D721Med (cell line): ENCODE results near the gene COG3.

Experiments
- DNase-seq: peaks from one replicate; pipeline ENCODE4 v3.0.0; 2011; ENCODE audit warnings: low spot score; ENCODE audit not compliant: insufficient read length
- FAIRE-seq: peaks from 2 replicates; lab custom pipeline; 2011; peaks lifted over from hg19 to GRCh38; lab: Jason Lieb, UNC
- TF ChIP-seq, protein P1 (sequence below): IDR thresholded peaks from 2 replicates; pipeline ENCODE4 v1.5.1; 2012; ENCODE audit warnings: mild to moderate bottlenecking, control low read depth; ENCODE audit not compliant: insufficient read depth; ENCODE audit errors: missing control alignments

Gene COG3

DNA sequence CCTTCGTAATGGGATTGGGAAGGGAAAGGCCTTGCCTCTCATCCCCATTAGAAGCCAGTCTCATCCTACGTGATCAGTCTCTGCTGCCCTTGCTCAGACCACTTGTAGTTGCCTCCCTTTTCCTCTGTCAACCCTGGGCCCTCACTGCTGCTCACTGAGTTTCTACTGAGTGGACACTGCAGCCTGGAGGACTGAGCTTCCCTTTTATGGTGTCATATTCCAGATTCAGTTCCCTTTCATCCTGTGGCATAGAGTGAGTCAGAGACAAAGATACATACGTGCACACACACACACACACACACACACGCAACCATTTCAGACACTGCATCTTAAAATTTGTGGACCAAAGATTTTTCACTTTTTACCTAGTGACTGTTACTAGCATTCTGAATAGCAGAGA is 56.6 kb downstream of the COG3 start:
- no peak for DNase-seq
- FAIRE-seq: no peak
- TF ChIP-seq, protein P1, sequence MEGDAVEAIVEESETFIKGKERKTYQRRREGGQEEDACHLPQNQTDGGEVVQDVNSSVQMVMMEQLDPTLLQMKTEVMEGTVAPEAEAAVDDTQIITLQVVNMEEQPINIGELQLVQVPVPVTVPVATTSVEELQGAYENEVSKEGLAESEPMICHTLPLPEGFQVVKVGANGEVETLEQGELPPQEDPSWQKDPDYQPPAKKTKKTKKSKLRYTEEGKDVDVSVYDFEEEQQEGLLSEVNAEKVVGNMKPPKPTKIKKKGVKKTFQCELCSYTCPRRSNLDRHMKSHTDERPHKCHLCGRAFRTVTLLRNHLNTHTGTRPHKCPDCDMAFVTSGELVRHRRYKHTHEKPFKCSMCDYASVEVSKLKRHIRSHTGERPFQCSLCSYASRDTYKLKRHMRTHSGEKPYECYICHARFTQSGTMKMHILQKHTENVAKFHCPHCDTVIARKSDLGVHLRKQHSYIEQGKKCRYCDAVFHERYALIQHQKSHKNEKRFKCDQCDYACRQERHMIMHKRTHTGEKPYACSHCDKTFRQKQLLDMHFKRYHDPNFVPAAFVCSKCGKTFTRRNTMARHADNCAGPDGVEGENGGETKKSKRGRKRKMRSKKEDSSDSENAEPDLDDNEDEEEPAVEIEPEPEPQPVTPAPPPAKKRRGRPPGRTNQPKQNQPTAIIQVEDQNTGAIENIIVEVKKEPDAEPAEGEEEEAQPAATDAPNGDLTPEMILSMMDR: no peak

DNA sequence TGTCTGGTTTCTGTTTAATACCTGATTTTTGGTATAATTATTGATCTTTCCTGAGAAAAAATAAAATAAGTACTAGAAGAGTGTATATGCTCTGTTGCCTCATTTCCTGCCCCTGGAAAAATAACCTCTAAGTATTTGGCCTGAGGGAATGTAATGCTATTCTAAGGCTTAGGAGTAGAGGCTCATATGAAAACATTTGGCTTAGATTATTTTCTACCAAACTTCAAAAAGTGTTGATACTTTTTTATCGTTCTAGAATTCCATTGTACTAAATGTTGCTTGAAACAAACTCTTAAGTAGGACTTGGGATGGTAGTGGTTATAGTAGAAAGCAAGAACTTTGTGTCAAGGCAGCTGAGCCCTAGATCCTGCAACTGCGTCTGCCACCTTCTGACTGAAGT is 57.8 kb downstream of the COG3 start:
- TF ChIP-seq, protein P1: no peak
- DNase-seq (no peak), FAIRE-seq (no peak)

DNA sequence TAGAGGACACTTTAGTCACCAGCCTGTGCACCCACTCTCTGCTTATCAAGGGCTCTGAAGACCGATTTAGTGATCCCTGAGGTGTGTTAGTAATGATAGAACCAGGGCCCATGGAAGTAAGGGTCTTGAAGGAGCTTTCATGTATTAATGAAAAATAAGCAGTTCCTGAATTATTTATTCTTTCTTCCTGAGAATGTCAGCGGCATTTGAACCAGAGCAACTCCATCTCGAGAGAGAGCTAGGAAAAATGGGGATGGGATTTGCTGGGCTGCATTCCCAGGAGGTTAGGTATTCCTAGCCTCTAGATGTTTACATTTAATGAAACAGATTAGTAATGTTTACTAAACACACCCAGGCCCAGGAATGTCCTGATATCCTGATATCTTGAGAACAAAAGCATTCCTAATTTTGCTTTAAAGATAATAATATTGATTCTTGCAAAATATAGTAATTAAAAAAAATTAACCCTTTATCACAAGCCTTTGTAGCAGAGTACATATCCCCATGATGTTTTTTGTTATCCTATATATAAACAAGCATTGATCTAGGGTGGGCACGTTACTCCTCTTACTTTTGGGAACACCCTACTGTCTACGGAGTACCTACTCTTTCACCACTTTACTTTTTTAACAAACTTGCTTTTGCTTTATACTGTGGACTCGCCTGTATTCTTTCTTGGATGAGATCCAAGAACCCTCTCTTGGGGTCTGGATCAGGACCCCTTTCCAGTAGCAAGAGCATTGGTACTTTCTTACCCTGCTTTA is 63.1 kb downstream of the COG3 start:
- DNase-seq (no peak), FAIRE-seq (no peak)
- TF ChIP-seq, protein P1: no peak

DNA sequence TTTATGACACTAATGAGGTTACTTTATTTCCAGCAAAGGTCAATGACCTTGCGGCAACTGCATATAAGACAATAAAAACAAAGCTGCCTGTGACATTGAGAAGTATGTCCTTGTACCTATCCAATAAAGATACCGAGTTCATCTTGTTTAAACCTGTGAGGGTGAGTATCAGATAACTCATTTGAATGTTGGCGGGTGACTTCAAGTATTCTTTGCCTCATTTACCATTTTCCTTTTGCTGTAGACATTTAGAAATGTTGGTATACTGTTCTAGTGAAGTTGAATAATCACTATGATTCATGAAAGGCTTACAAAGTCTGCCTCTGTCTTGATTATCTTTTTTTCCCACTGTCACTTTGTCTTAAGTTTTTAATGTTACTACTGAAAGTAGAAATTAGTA is 65.0 kb downstream of the COG3 start:
- TF ChIP-seq, protein P1: no peak
- FAIRE-seq (no peak), DNase-seq (no peak)

DNA sequence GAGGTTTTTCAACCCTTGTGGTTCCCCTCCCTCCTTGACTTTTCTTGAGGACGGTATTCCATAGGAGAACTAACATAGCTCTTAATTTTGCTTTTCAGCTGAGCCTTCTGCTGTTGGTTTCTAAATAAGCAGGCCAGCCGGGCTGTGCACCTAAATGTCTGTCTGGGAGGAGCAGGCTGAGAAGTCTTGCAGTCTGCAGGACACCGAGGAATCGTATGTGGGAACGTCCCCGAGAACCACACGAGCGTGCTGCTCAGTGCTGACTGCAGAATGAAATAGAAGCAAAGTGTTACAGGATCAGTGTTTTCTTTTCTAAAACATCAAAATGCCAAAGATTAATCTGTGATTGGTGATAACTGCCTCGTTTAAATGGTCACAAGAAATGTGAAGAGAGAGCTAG is 69.9 kb downstream of the COG3 start:
- TF ChIP-seq, protein P1: no peak
- DNase-seq (no peak), FAIRE-seq (no peak)

DNA sequence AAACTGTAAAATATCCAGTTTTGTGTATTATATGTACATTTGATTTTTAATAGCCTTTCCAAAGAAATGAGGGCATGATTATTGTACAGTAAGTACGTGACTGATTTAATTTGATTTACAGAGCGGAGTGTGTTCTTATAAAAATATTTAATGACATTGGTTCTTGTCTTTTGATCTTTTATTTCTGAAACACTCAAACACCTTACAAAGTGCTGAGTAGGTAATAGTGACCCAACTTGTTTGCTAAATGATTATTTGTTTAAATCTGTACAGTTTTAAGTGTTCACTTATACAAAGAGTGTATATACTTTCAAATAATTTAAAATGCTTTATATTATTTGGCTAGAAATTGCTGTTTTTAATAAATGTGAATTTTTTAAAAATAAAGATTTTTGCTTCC is 71.5 kb downstream of the COG3 start:
- TF ChIP-seq, protein P1: no peak
- DNase-seq: no peak
- no peak for FAIRE-seq

DNA sequence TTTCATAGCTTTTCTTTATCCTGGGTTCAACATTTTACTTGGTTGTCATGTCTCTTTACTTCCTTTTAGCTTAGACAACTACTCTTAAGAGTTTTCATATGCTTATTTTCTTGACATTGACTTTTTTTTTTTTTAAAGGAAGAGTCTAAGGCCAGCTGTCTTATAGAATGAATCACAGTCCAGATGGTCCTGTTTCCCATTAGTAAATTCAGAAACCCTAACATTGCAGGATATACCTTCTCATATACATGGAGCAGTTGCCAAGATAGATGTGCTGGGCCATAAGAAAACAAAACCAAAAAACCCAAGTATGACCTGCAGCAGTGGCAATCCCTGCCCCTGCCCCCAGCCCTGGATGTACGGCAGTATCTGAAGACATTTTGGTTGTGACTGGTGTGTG is 72.8 kb downstream of the COG3 start:
- DNase-seq (no peak), FAIRE-seq (no peak)
- TF ChIP-seq, protein P1: no peak
